Suppressor macrophage (primary cell): Measurements from ENCODE around the gene CSF1R.

Experiments used
- DNase-seq, 4 experiments: peaks; one replicate each; pipeline ENCODE4 v3.0.0-alpha.2; 2020 to 2022

The CSF1R gene

GRCh38 chr5:150022681-150023080 lies 63.7 kb downstream of the CSF1R start:
- no peak for DNase-seq

- peak in 3 of 4 experiments; percentile 9 to 32 (median 26) for DNase-seq
Observed at GRCh38 chr5:150022158-150022531, 64.2 kb downstream of the CSF1R start.

- DNase-seq, result no peak
Observed at GRCh38 chr5:150021491-150022157, 64.7 kb downstream of the CSF1R start.

DNA sequence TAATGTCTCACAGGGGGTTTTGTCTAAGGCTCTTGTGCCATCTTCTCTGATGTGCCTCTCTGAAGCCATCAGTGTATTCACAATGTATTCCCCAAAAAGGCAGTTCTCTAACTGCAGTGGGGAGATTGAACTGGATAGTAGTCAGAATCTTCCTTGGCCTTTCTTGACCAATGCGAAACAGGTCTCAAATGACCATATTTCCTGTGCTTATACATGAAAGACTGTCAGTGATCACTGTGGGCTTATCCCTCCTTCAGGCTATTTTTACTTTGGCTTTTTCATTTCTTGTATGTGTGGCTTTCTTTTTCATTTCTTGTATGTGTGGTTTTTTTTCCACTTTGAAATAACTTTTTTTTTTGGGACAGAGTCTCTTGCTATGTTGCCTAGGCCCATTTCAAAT lies 66.1 kb downstream of the CSF1R start:
- no peak for DNase-seq

DNA sequence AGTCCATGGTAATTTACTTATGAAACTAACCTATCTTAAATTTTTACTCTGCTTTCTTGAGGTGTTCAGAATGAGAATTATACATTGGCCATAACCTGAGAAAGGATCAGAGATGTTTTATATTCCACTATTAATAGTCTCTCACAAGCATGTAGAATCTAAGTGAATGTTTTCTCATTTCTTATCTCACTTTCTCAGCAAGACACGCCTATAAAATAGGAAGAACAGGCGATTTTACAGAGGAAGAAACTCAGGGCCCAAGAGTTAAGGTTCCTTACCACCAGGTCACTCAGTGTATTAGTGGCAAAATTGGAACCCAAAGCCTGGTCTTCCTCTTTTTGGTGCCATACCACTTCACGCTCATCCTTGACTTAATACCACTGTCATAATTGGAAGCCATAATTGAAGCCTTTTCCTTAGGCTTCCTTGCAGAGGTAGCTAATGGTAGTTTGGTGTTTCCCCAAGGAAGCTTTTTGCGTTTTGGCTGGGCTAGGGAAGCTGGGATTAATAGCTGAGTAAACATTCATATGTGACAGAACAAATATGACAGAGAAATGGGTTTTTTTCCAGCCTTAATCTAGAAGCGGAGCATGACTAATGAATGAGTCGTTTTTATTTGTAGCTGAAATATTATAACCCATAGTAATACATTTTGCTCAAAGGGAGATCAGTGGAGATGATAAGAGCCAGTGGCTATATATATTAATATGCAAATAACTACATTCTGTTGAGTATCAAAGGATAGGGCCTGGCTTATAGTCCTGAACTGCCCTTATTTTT lies 68.9 kb downstream of the CSF1R start:
- DNase-seq, result no peak

DNA sequence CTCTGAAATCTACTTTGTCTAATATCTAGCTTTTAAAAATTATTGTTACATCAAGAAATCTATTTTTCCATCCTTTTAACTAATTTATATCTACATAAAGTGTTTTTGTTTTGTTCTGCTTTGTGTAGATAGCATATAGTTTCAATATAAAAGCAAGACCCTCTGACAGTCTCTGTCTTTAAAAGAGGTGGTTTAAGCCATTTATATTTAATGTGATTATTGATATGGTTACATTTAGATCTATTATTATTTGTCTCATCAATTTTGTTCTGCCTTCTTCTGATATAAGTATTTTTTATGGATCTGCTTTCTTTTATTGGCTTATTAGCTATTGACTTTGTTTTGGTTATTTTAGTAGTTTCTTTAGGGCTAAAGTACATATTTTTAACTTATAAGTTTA lies 69.8 kb downstream of the CSF1R start:
- no peak for DNase-seq

DNA sequence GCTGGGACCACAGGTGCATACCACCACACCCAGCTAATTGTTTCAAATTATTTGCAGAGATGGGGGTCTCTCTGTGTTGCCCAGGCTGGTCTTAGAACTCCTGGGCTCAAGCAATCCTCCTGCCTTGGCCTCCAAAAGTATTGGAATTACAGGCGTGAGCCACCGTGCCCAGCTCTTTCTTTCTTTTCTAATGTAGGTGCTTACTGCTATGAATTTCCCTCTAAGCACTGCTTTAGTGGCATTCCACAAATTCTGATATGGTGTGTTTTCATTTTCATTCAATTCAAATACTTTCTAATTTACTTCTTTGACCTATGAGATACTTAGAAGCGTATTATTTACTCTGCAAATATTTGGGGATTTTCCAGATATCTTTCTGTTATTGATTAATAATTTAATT lies 70.9 kb downstream of the CSF1R start:
- no peak for DNase-seq

- no peak for DNase-seq
Observed at GRCh38 chr5:150014456-150014855, 71.9 kb downstream of the CSF1R start.

- DNase-seq, result no peak
Observed at GRCh38 chr5:150013931-150014330, 72.4 kb downstream of the CSF1R start.

DNA sequence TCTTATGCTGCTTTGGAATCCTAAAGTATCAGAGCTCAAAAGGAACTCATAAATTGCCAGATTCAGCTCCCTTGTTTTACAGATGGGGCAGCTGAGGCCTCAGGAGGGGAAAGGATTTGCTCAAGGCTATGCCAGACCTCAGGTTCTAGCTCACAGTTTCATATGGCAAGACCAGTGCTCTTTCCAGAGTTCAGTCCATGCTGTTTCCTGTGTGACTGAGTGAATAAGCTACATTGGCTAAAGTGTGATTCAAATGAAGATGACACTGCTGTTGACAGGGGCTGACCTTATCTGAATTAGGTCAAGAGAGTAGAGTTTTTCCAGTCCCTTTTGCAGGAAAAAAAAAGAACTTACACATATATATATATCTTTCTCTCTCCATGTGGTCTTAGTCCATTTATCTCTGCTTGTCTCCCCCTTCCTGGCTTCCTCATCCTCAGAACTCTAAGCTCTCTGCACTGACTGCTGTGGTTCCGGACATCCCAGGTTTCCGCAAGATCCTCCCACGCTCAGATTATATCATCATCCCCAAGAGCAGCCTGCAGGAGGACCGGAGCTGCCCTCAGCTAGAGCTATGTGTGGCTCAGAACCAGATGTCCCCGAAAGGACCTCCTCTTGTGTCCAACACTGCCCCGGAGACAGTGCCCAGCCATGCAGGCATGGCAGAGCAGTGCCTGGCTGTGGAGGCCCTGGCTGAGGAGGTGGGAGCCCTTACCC lies 76.5 kb downstream of the CSF1R start:
- peak in 2 of 4 experiments; percentile 9 to 20 for DNase-seq

DNA sequence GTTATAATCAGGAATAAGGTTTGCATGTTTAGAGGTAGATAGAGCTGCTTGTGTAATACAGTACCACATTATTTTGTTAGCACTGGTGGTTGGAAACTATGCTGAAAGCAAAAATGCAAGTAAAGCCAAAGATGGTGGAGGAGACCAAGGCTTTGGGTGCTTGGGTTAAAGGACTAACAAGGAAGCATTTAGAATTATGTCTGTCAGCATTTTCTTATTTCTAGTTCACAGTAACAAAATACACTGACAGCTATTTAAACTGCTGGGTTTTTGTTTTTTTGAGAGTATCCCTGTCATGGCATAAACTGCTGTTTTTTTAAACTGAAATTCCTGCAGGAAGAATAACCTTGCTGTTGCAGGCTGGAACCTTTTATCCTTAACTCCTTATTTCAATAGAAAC lies 79.3 kb downstream of the CSF1R start:
- no peak for DNase-seq

DNA sequence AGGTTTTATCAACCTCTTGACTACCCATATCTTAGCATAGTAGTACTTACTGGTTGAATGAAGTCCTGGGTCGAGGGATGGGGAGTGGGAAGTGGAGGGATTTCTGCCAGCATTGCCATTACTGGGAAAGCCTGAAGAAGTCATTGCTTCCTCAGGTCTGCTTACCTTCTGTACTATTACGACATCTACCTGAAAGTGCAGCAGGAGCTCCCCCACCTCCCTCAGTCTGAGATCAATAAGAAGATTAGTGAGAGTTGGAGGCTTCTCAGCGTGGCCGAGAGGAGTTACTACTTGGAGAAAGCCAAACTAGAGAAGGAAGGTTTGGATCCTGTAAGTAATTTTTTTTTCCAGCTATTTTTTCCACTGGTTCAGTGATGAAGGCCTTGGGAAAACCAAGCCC lies 80.0 kb downstream of the CSF1R start:
- no peak for DNase-seq
